ENCODE data around the gene TMEM271. TPM values are rescaled to one million over a fixed set of nuclear protein-coding genes. Genes with fewer than 3 reads are reported as not detected.

TMEM271 gene
- total and polyA plus RNA-seq, 2 donors (not counting 1 experiment from before 2014, with no cell fraction given): not detected

DNA sequence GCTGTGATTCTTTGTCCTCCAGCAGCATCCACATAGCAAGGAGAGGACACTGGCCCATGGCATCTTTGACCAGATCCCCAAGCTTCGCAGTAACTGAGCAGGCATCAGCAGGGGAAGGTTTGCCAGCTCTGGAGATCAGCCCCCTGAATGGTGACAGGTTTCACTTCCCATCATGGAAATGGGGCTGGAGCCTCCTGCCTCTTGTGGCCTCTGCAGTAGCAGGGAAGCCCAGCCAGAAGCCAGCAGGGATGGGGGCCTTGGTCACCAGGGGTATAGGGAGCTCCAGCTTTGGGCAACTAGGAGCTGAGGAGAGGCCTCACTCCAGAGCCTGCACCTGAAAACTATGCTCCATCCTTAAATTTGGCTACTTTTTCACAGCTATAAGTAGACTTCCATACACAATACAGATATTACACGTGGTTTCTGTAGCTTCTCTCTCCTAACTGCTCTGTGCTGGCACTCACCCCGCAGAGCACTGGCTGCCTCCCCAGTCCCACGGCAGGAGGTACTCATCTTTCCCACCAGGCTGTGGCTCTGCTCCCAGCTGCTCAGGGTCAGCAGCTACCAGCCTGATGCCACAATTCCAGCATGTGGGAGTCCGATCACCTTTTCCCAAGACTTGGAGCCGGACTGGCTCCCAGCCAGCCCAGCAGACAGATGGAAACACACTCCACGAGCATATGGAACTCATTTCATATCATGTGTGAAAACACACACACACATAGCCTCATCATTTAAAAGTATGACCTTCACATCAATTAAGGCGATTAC is 2.8 kb downstream of the TMEM271 start:
- no peak overlapping the region for H2AFZ ChIP-seq (ENCODE audit: low read length)
- no peaks in the 10 kb centered on the region for H3K4me1 ChIP-seq (ENCODE audit: control insufficient read depth, extremely low read depth, insufficient read depth, low read length)
- no peak overlapping the region for H3K27ac ChIP-seq (ENCODE audit: insufficient read depth, low read length)
- no peak for DNase-seq (ENCODE audit: low read depth in 2 of 2)
- no peaks in the 10 kb centered on the region for H3K9me3 ChIP-seq (ENCODE audit: control insufficient read depth, insufficient read depth, low read depth, low read length)
- H3K79me2 ChIP-seq (ENCODE audit: control insufficient read depth, insufficient read depth, low read length): no peaks in the 10 kb centered on the region
- no peak overlapping the region for H3K4me2 ChIP-seq (ENCODE audit: extremely low read depth, insufficient read depth, low read length)
- no peak overlapping the region for H3K4me3 ChIP-seq (replicated peaks in 1 of 4; ENCODE audit: control extremely low read depth in 1 of 4, insufficient read depth in 1 of 4, low read depth in 3 of 4, low read length in 4 of 4)
- no peak overlapping the region for H3K9ac ChIP-seq (ENCODE audit: insufficient read depth, low read length)
- TF ChIP-seq CTCF (conservative IDR thresholded peaks at IDR 0.05 in 1 of 2, IDR thresholded peaks at IDR 0.05 in 1 of 2; ENCODE audit: low read depth in 1 of 2, low read length in 2 of 2): no peak
- no peak for TF ChIP-seq EZH2 (IDR thresholded peaks at IDR 0.05; ENCODE audit: low read length, missing control alignments)
- H3K36me3 ChIP-seq (ENCODE audit: control insufficient read depth, insufficient read depth, low read length): no peaks in the 10 kb centered on the region
- H3K27me3 ChIP-seq (ENCODE audit: control insufficient read depth, insufficient read depth, low read length): peaks cover 16% of the 10 kb centered on the region
- H4K20me1 ChIP-seq (ENCODE audit: control insufficient read depth, extremely low read depth, insufficient read depth, low read length): no peaks in the 10 kb centered on the region

DNA sequence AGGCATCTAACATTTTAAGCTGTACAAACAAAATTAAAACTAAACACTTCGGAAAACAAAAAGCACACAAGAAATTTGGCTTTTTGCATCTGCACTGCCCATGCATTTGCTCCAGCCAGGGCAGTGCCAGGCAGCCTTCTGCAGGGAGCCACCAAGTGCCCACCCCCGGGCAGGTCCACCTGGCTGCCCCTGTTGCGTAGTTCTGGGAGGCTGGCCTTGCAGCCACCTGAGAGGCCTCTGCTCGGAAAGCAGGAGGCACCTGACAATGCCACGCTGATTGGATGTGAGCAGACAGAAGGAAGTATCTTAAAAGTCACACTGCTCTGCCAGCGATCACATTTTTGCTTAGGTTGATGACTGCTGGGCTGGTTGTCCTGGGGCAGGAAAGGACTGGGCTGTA is 3.5 kb downstream of the TMEM271 start:
- Histone ChIP-seq H3K79me2 (ENCODE audit: control insufficient read depth, insufficient read depth, low read length) (no peaks in the 10 kb centered on the region), H4K20me1 (ENCODE audit: control insufficient read depth, extremely low read depth, insufficient read depth, low read length) (no peaks in the 10 kb centered on the region), H3K27me3 (ENCODE audit: control insufficient read depth, insufficient read depth, low read length) (peaks cover 9% of the 10 kb centered on the region), H3K9me3 (ENCODE audit: control insufficient read depth, insufficient read depth, low read depth, low read length) (no peaks in the 10 kb centered on the region), H3K4me2 (ENCODE audit: extremely low read depth, insufficient read depth, low read length) (no peak overlapping the region), H3K36me3 (ENCODE audit: control insufficient read depth, insufficient read depth, low read length) (no peaks in the 10 kb centered on the region), H2AFZ (ENCODE audit: low read length) (no peak overlapping the region), H3K27ac (ENCODE audit: insufficient read depth, low read length) (no peak overlapping the region), H3K4me3 (replicated peaks in 1 of 4; ENCODE audit: control extremely low read depth in 1 of 4, insufficient read depth in 1 of 4, low read depth in 3 of 4, low read length in 4 of 4) (no peak overlapping the region), H3K4me1 (ENCODE audit: control insufficient read depth, extremely low read depth, insufficient read depth, low read length) (no peaks in the 10 kb centered on the region), H3K9ac (ENCODE audit: insufficient read depth, low read length) (no peak overlapping the region)
- TF ChIP-seq CTCF (conservative IDR thresholded peaks at IDR 0.05 in 1 of 2, IDR thresholded peaks at IDR 0.05 in 1 of 2; ENCODE audit: low read depth in 1 of 2, low read length in 2 of 2): no peak
- no peak for TF ChIP-seq EZH2 (IDR thresholded peaks at IDR 0.05; ENCODE audit: low read length, missing control alignments)
- DNase-seq (ENCODE audit: low read depth in 2 of 2): no peak

DNA sequence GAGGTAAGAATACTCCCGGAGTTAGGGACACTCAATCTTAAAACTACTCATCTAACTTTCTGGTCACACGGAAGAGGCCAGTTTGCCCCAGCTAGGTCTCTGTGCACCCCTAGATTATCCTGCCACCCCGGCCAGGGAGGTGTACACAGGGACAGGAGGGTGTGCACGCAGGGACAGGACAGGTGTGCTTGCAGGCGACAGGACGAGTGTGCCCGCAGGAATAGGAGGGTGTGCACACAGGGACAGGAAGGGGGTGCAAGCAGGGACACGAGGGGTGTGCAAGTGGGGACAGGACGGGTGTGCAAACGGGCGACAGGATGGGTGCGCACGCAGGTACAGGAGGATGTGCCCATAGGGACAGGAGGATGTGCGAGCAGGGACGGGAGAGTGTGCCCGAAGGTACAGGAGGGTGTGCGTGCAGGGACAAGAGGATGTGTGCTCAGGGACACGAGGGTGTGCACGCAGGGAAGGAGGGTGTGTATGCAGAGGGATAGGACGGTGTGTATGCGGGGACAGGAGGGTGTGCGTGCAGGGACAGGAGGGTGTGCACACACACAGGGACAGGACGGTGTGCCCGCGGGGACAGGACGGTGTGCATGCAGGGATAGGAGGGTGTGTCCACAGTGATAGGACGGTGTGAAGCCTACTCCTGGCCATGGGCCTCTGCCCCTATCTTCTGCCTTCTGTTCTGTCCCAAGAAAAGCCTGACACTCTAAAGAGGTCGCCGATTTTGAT is 4.1 kb downstream of the TMEM271 start:
- Histone ChIP-seq H3K4me1 (ENCODE audit: control insufficient read depth, extremely low read depth, insufficient read depth, low read length) (no peaks in the 10 kb centered on the region), H3K4me3 (replicated peaks in 1 of 4; ENCODE audit: control extremely low read depth in 1 of 4, insufficient read depth in 1 of 4, low read depth in 3 of 4, low read length in 4 of 4) (no peak overlapping the region), H3K27me3 (ENCODE audit: control insufficient read depth, insufficient read depth, low read length) (peaks cover 9% of the 10 kb centered on the region), H4K20me1 (ENCODE audit: control insufficient read depth, extremely low read depth, insufficient read depth, low read length) (no peaks in the 10 kb centered on the region), H3K27ac (ENCODE audit: insufficient read depth, low read length) (no peak overlapping the region), H2AFZ (ENCODE audit: low read length) (no peak overlapping the region), H3K4me2 (ENCODE audit: extremely low read depth, insufficient read depth, low read length) (no peak overlapping the region), H3K79me2 (ENCODE audit: control insufficient read depth, insufficient read depth, low read length) (no peaks in the 10 kb centered on the region), H3K36me3 (ENCODE audit: control insufficient read depth, insufficient read depth, low read length) (no peaks in the 10 kb centered on the region), H3K9me3 (ENCODE audit: control insufficient read depth, insufficient read depth, low read depth, low read length) (no peaks in the 10 kb centered on the region), H3K9ac (ENCODE audit: insufficient read depth, low read length) (no peak overlapping the region)
- TF ChIP-seq EZH2 (IDR thresholded peaks at IDR 0.05; ENCODE audit: low read length, missing control alignments) (no peak), CTCF (conservative IDR thresholded peaks at IDR 0.05 in 1 of 2, IDR thresholded peaks at IDR 0.05 in 1 of 2; ENCODE audit: low read depth in 1 of 2, low read length in 2 of 2) (no peak)
- DNase-seq (ENCODE audit: low read depth in 2 of 2): no peak
